OCI-LY7 (cell line): ENCODE results near the gene SIPA1L3. TPM values are rescaled to one million over a fixed set of nuclear protein-coding genes. Genes with fewer than 3 reads are reported as not detected.
"Not testable (repeated sequence)": the region's sequence is repeated elsewhere in the genome, so short reads cannot be mapped to it uniquely, and the experiment has no call there.

ENCODE experiments used
- BruUV-seq: library from RNA; stranded (reverse); fragments of 400-500 nt; replicated peaks from 2 replicates; lab custom pipeline; 2021; lab: Mats Ljungman, UMichigan
- CTCF ChIA-PET: fragments of 300-600 bp; sonication (Branson Sonifier 250); formaldehyde crosslinking; loops from one replicate; lab custom pipeline; 2022; ENCODE audit warnings: antibody characterized with exemption; ENCODE audit not compliant: unreplicated experiment; lab: Charles Lee
- POLR2A ChIA-PET: fragments of 300-600 bp; sonication (Branson Sonifier 250); formaldehyde crosslinking; loops from one replicate; lab custom pipeline; 2022; ENCODE audit warnings: antibody characterized with exemption; lab: Charles Lee
- DNase-seq: peaks from one replicate; pipeline ENCODE4 v3.0.0-alpha.2; 2015; ENCODE audit warnings: low spot score
- H2AFZ ChIP-seq: fragments of 200-600 bp; sonication (generic), shearing (Covaris generic); 2 replicates; pipeline ENCODE4 v1.6.1; 2014; ENCODE audit warnings: mild to moderate bottlenecking, antibody characterized with exemption, low read length, moderate library complexity
- H3K27ac ChIP-seq: fragments of 200-600 bp; sonication (generic); 2 replicates; pipeline ENCODE4 v1.5.1; 2014; ENCODE audit warnings: mixed run types, low read depth, mild to moderate bottlenecking, moderate library complexity, low read length, inconsistent platforms; ENCODE audit not compliant: poor library complexity, severe bottlenecking
- H3K36me3 ChIP-seq: fragments of 200-600 bp; sonication (generic); 2 replicates; pipeline ENCODE4 v1.6.1; 2014; ENCODE audit warnings: mild to moderate bottlenecking, antibody characterized with exemption, low read length, moderate library complexity, mixed read lengths; ENCODE audit not compliant: insufficient read depth
- H3K4me1 ChIP-seq: fragments of 200-600 bp; sonication (generic); 2 replicates; pipeline ENCODE4 v1.5.1; 2014; ENCODE audit warnings: mild to moderate bottlenecking, low read length; ENCODE audit not compliant: insufficient read depth, poor library complexity, severe bottlenecking
- H3K4me2 ChIP-seq: fragments of 200-600 bp; sonication (generic); 2 replicates; pipeline ENCODE4 v1.6.1; 2014; ENCODE audit warnings: mild to moderate bottlenecking, low read length
- H3K4me3 ChIP-seq: fragments of 200-600 bp; sonication (generic); 2 replicates; pipeline ENCODE4 v1.5.1; 2014; ENCODE audit warnings: mild to moderate bottlenecking, low read depth, low read length; ENCODE audit not compliant: poor library complexity, severe bottlenecking
- H3K79me2 ChIP-seq: fragments of 200-600 bp; sonication (generic); 2 replicates; pipeline ENCODE4 v1.6.1; 2016; ENCODE audit warnings: low read depth, mild to moderate bottlenecking, low read length, moderate library complexity, mixed read lengths; ENCODE audit not compliant: insufficient read depth
- H3K9me2 ChIP-seq: fragments of 200-600 bp; sonication (generic); 2 replicates; pipeline ENCODE4 v1.6.1; 2016; ENCODE audit warnings: mild to moderate bottlenecking, low read length, mixed read lengths; ENCODE audit not compliant: insufficient read depth
- H3K9me3 ChIP-seq: fragments of 200-600 bp; sonication (generic); 2 replicates; pipeline ENCODE4 v1.6.1; 2014; ENCODE audit warnings: mild to moderate bottlenecking, mixed run types, low read length, mixed read lengths
- H4K20me1 ChIP-seq: fragments of 200-600 bp; sonication (generic); 2 replicates; pipeline ENCODE4 v1.6.1; 2014; ENCODE audit warnings: mild to moderate bottlenecking, antibody characterized with exemption, low read length, moderate library complexity, mixed read lengths; ENCODE audit not compliant: insufficient read depth
- CTCF ChIP-seq: fragments of 200-600 bp; sonication (generic); conservative IDR thresholded peaks from 2 replicates; pipeline ENCODE4 v1.5.1; 2014; ENCODE audit warnings: mild to moderate bottlenecking, antibody characterized with exemption, low read length, moderate library complexity, mixed read lengths
- EZH2phosphoT487 ChIP-seq: fragments of 200-600 bp; sonication (generic); IDR thresholded peaks from 2 replicates; pipeline ENCODE4 v1.6.1; 2018; ENCODE audit warnings: low read depth, borderline replicate concordance, mild to moderate bottlenecking, mixed run types, antibody characterized with exemption, low read length, moderate library complexity, mixed read lengths
- intact Hi-C: fragments of 100-400 bp; cut with micrococcal nuclease; formaldehyde crosslinking; loops from one replicate; pipeline ENCODE4 v1.10.0; 2022; ENCODE audit not compliant: unreplicated experiment
- total RNA-seq, 2 experiments: library from RNA; depleted of rRNA in 1 of 2; stranded (reverse); fragments of >200 nt in 1 of 2; shearing (Covaris generic) in 1 of 2; gene quantifications; 2 replicates each; pipeline ENCODE4 v1.2.3, GENCODE V29; 2014 to 2022

Gene SIPA1L3
- total RNA-seq, 2 experiments from 2014 or later = 21.2 to 84.4 TPM

DNA sequence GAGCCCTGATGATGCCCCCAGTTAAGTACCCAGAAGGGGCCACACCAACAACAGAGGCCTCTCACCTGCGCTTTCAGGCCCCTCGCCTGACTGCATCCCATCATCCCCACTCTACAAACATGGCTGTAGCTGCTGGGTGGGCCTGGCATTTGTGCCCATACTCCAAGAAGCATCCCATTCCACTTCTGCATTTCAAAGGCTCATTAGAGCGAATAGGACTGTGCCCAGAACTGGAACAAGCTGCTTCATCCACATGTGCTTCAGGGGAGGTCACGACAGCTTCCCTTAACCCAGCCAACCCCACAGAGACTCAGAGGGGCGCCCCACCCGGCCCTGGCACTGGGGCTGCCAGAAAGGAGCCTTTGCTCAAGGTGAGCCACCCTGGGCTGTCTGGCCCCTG lies 156.9 kb downstream of the SIPA1L3 start:
- ChIA-PET CTCF (no interaction called here), POLR2A (interaction anchor here (1.1 to 1.5 kb wide), 2 partner anchors 15 to 21 kb away, joined by 5 to 6 read pairs; no protein-coding TSS in a partner anchor)
- no peaks in the 10 kb centered on the region for H3K9me2 ChIP-seq
- no peak overlapping the region for H3K4me2 ChIP-seq
- no peaks in the 10 kb centered on the region for H3K9me3 ChIP-seq
- TF ChIP-seq CTCF (no peak), EZH2phosphoT487 (no peak)
- intact Hi-C loops = no loop called here
- H3K4me3 ChIP-seq = no peak overlapping the region
- H3K36me3 ChIP-seq = no peaks in the 10 kb centered on the region
- H3K27ac ChIP-seq = no peak overlapping the region
- no peaks in the 10 kb centered on the region for H4K20me1 ChIP-seq
- no peak overlapping the region for H2AFZ ChIP-seq
- no peaks in the 10 kb centered on the region for H3K79me2 ChIP-seq
- peaks cover 15% of the 10 kb centered on the region for H3K4me1 ChIP-seq
- no TSS peak for BruUV-seq
- no peak for DNase-seq

GRCh38 chr19:38064661-38065425 lies 157.8 kb downstream of the SIPA1L3 start:
- DNase-seq = no peak
- no peaks in the 10 kb centered on the region for H4K20me1 ChIP-seq
- no peak overlapping the region for H2AFZ ChIP-seq
- peaks cover 6% of the 10 kb centered on the region for H3K4me1 ChIP-seq
- H3K27ac ChIP-seq = no peak overlapping the region
- no peaks in the 10 kb centered on the region for H3K9me3 ChIP-seq
- CTCF ChIA-PET = no interaction called here
- no peaks in the 10 kb centered on the region for H3K9me2 ChIP-seq
- POLR2A ChIA-PET = interaction anchor here (1.5 kb wide), 1 partner anchor 16 kb away, joined by 6 read pairs; no protein-coding TSS in a partner anchor
- intact Hi-C loops = no loop called here
- no peaks in the 10 kb centered on the region for H3K79me2 ChIP-seq
- H3K4me2 ChIP-seq = no peak overlapping the region
- no TSS peak for BruUV-seq
- H3K4me3 ChIP-seq = no peak overlapping the region
- H3K36me3 ChIP-seq = no peaks in the 10 kb centered on the region
- no peak for TF ChIP-seq CTCF
- TF ChIP-seq EZH2phosphoT487 = no peak

GRCh38 chr19:38065775-38066174 lies 158.8 kb downstream of the SIPA1L3 start:
- H4K20me1 ChIP-seq, H3K36me3 ChIP-seq, H3K27ac ChIP-seq, H3K4me3 ChIP-seq, H3K9me3 ChIP-seq, H3K4me2 ChIP-seq, H3K4me1 ChIP-seq, H3K9me2 ChIP-seq, DNase-seq, intact Hi-C loops, H3K79me2 ChIP-seq, BruUV-seq, H2AFZ ChIP-seq: not testable (repeated sequence)
- ChIA-PET CTCF (interaction anchor here (0.6 kb wide), 1 partner anchor 132 kb away, joined by 3 read pairs; no protein-coding TSS in a partner anchor), POLR2A (interaction anchor here (0.6 kb wide), 1 partner anchor 15 kb away, joined by 3 read pairs; no protein-coding TSS in a partner anchor)
